Measurements from ENCODE around the gene ECT2L.

DNA sequence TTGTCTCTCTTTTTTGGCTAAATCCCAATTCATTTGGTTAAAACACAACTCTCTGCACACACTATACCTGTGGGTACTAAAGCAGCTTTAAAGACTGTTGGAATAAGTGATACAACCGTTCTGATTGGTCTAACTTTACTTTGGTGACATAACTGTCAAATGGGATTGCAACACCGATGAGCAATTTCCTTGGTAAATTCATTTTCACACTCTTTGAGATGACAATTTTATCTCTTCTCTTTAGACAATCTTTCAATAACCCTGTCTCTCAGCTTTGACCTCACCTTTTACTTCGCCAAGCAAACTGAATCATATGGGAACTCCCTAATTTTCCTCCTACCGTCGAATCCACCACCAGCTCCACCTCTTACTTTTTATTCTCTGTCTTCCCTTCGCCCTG, 60.8 kb downstream of the ECT2L start:
- TF ChIP-seq, protein P1, sequence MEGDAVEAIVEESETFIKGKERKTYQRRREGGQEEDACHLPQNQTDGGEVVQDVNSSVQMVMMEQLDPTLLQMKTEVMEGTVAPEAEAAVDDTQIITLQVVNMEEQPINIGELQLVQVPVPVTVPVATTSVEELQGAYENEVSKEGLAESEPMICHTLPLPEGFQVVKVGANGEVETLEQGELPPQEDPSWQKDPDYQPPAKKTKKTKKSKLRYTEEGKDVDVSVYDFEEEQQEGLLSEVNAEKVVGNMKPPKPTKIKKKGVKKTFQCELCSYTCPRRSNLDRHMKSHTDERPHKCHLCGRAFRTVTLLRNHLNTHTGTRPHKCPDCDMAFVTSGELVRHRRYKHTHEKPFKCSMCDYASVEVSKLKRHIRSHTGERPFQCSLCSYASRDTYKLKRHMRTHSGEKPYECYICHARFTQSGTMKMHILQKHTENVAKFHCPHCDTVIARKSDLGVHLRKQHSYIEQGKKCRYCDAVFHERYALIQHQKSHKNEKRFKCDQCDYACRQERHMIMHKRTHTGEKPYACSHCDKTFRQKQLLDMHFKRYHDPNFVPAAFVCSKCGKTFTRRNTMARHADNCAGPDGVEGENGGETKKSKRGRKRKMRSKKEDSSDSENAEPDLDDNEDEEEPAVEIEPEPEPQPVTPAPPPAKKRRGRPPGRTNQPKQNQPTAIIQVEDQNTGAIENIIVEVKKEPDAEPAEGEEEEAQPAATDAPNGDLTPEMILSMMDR (conservative IDR thresholded peaks at IDR 0.05): no peak
- TF ChIP-seq EZH2 (IDR thresholded peaks at IDR 0.05; ENCODE audit: low read depth): no peak

Data from PC-9 (cell line).